RWPE2 (cell line): ENCODE measurements around the gene HVCN1.

Source experiments
- ATAC-seq: fragments of 200-7000 bp; cut with Tn5 transposase; 3 replicates; pipeline ENCODE4 v1.9.1; 2021; ENCODE audit warnings: low read depth
- DNase-seq: peaks from one replicate; pipeline ENCODE4 v3.0.0-alpha.2; 2020; ENCODE audit warnings: low spot score
- H3K27ac ChIP-seq: fragments of 450-650 bp; 2 replicates; pipeline ENCODE4 v1.5.1; 2017; ENCODE audit warnings: mild to moderate bottlenecking; ENCODE audit not compliant: poor library complexity, severe bottlenecking
- H3K27me3 ChIP-seq: fragments of 250-450 bp; sonication (Bioruptor Pico); 2 replicates; pipeline ENCODE4 v1.5.1; 2021; ENCODE audit warnings: mild to moderate bottlenecking, moderate library complexity; ENCODE audit not compliant: insufficient read depth, poor library complexity, severe bottlenecking
- H3K36me3 ChIP-seq: fragments of 250-450 bp; sonication (Bioruptor Pico); 2 replicates; pipeline ENCODE4 v1.5.1; 2020; ENCODE audit warnings: low read depth, mild to moderate bottlenecking, moderate library complexity
- H3K4me1 ChIP-seq: fragments of 250-450 bp; sonication (Bioruptor Pico); 2 replicates; pipeline ENCODE4 v1.5.1; 2021; ENCODE audit warnings: mild to moderate bottlenecking, moderate library complexity; ENCODE audit not compliant: insufficient read depth, poor library complexity, severe bottlenecking
- H3K4me3 ChIP-seq: fragments of 250-450 bp; sonication (Bioruptor Pico); 2 replicates; pipeline ENCODE4 v1.5.1; 2021; ENCODE audit warnings: mild to moderate bottlenecking, moderate library complexity; ENCODE audit not compliant: severe bottlenecking
- H3K9me3 ChIP-seq: fragments of 250-450 bp; sonication (Bioruptor Pico); 2 replicates; pipeline ENCODE4 v1.5.1; 2021; ENCODE audit warnings: mild to moderate bottlenecking, moderate library complexity; ENCODE audit not compliant: severe bottlenecking
- CTCF ChIP-seq: fragments of 450-650 bp; IDR thresholded peaks from one replicate; pipeline ENCODE4 v1.5.1; 2017; ENCODE audit warnings: mild to moderate bottlenecking, moderate library complexity; ENCODE audit not compliant: poor library complexity, severe bottlenecking

The HVCN1 gene

GRCh38 chr12:110600254-110600653, 88.7 kb downstream of the HVCN1 start:
- no peak; the same call in 2 of the 3 replicates for ATAC-seq
- Histone ChIP-seq H3K27ac (no peak overlapping the region), H3K36me3 (no peaks in the 10 kb centered on the region), H3K27me3 (no peaks in the 10 kb centered on the region), H3K4me1 (no peaks in the 10 kb centered on the region), H3K4me3 (no peak overlapping the region), H3K9me3 (no peaks in the 10 kb centered on the region)
- DNase-seq: no peak
- TF ChIP-seq CTCF: peak; percentile 66

- Histone ChIP-seq H3K4me3 (no peak overlapping the region), H3K4me1 (no peaks in the 10 kb centered on the region), H3K36me3 (no peaks in the 10 kb centered on the region), H3K27ac (no peak overlapping the region), H3K9me3 (no peaks in the 10 kb centered on the region), H3K27me3 (no peaks in the 10 kb centered on the region)
- TF ChIP-seq CTCF: no peak
- ATAC-seq (no peak), DNase-seq (no peak)
Observed at GRCh38 chr12:110599334-110599733, 89.6 kb downstream of the HVCN1 start.
